Glutamatergic neuron (in vitro differentiated cells): ENCODE data around the gene DCTN2. TPM values are rescaled to one million over a fixed set of nuclear protein-coding genes. Genes with fewer than 3 reads are reported as not detected.

Source experiments
- microRNA-seq: library from miRNA; unstranded; fragments of <30 nt; microRNA quantifications from one replicate; pipeline ENCODE4, GENCODE V29; 2020; ENCODE audit not compliant: unreplicated experiment
- total RNA-seq: library from RNA; stranded (reverse); fragmentation: NEBNext Ultra II Directional; extraction: Animal tissue kit (Norgen Biotek cat#: 25700); gene quantifications from one replicate; pipeline ENCODE4 v1.2.1, GENCODE V29; 2021; ENCODE audit not compliant: unreplicated experiment

DCTN2 gene
- total RNA-seq, 1 donor from 2014 or later: 484 TPM

Small RNAs within 50 kb of the gene (microRNA-seq; reads per million reads assigned to microRNA genes)
- gene MIR616 (4.1 reads per million, percentile 28 among the genes with 10 or more reads in this experiment), gene MIR6758 (9.2 reads per million, percentile 46 among the genes with 10 or more reads in this experiment)

Other genes starting within 250 kb of the DCTN2 start
- 106 TPM for gene R3HDM2, start 116.1 kb downstream of the DCTN2 start, total RNA-seq
- gene INHBC, start 112.4 kb downstream of the DCTN2 start, total RNA-seq: not detected
- gene INHBE, start 91.9 kb downstream of the DCTN2 start, total RNA-seq: 18.0 TPM
- 2.3 TPM for gene GLI1, start 87.4 kb downstream of the DCTN2 start, total RNA-seq
- 52.0 TPM for gene ARHGAP9, start 67.3 kb downstream of the DCTN2 start, total RNA-seq
- gene MARS1, start 59.1 kb downstream of the DCTN2 start, total RNA-seq: 870 TPM
- 70.9 TPM for gene DDIT3, start 26.7 kb downstream of the DCTN2 start, total RNA-seq
- gene MBD6, start 24.4 kb downstream of the DCTN2 start, total RNA-seq: 108 TPM
- 314 TPM for gene KIF5A, start 2.9 kb upstream of the DCTN2 start, total RNA-seq
- 27.5 TPM for gene PIP4K2C, start 44.0 kb upstream of the DCTN2 start, total RNA-seq
- gene DTX3, start 57.6 kb upstream of the DCTN2 start, total RNA-seq: 99.6 TPM
- 80.2 TPM for gene ARHGEF25, start 64.2 kb upstream of the DCTN2 start, total RNA-seq
- gene B4GALNT1, start 86.0 kb upstream of the DCTN2 start, total RNA-seq: 83.9 TPM
- 225 TPM for gene OS9, start 146.9 kb upstream of the DCTN2 start, total RNA-seq
- 45.5 TPM for gene AGAP2, start 191.6 kb upstream of the DCTN2 start, total RNA-seq
- gene TSPAN31, start 197.8 kb upstream of the DCTN2 start, total RNA-seq: 27.2 TPM
- gene CDK4, start 205.1 kb upstream of the DCTN2 start, total RNA-seq: 123 TPM
- gene MARCHF9, start 207.9 kb upstream of the DCTN2 start, total RNA-seq: 26.7 TPM
- 1.7 TPM for gene CYP27B1, start 219.9 kb upstream of the DCTN2 start, total RNA-seq
- 9.1 TPM for gene METTL1, start 224.9 kb upstream of the DCTN2 start, total RNA-seq
- gene EEF1AKMT3, start 225.4 kb upstream of the DCTN2 start, total RNA-seq: 3.3 TPM
- gene TSFM, start 235.6 kb upstream of the DCTN2 start, total RNA-seq: 35.7 TPM